Panc1 (cell line): Measurements from ENCODE around the gene PIGC. TPM values are rescaled to one million over a fixed set of nuclear protein-coding genes. Genes with fewer than 3 reads are reported as not detected.

Source experiments
- ATAC-seq: fragments of 200-7000 bp; cut with Tn5 transposase; 2 replicates; pipeline ENCODE4 v1.9.1; 2020; ENCODE audit warnings: mild to moderate bottlenecking, moderate library complexity
- BruUV-seq: library from RNA; stranded (reverse); fragments of 400-500 nt; replicated peaks from 2 replicates; lab custom pipeline; 2021; lab: Mats Ljungman, UMichigan
- CTCF ChIA-PET: fragments of 300-600 bp; sonication (Branson Sonifier 250); formaldehyde crosslinking; loops from one replicate; lab custom pipeline; 2022; ENCODE audit warnings: antibody characterized with exemption; lab: Charles Lee
- POLR2A ChIA-PET: fragments of 300-600 bp; sonication (Branson Sonifier 250); formaldehyde crosslinking; loops from one replicate; lab custom pipeline; 2022; ENCODE audit warnings: antibody characterized with exemption; lab: Charles Lee
- DNase-seq: peaks from one replicate; pipeline ENCODE4 v3.0.0-alpha.2; 2010; ENCODE audit warnings: low read depth, low spot score
- H3K27ac ChIP-seq: 2 replicates; pipeline ENCODE4 v1.5.1; 2011; ENCODE audit warnings: mild to moderate bottlenecking, low read length, inconsistent platforms
- H3K27me3 ChIP-seq: fragments of 200-500 bp; sonication (Bioruptor generic); 2 replicates; pipeline ENCODE4 v1.6.0; 2014; ENCODE audit warnings: low read length, inconsistent platforms; ENCODE audit not compliant: control insufficient read depth, insufficient read depth
- H3K36me3 ChIP-seq: fragments of 200-500 bp; sonication (Bioruptor generic); 2 replicates; pipeline ENCODE4 v1.5.1; 2014; ENCODE audit warnings: inconsistent platforms, mild to moderate bottlenecking, low read length, moderate library complexity; ENCODE audit not compliant: control insufficient read depth, insufficient read depth
- H3K4me1 ChIP-seq: 2 replicates; pipeline ENCODE4 v1.5.1; 2011; ENCODE audit warnings: inconsistent platforms, mild to moderate bottlenecking, low read length, moderate library complexity; ENCODE audit not compliant: control insufficient read depth, insufficient read depth
- H3K4me3 ChIP-seq, 2 experiments: 2 replicates each; pipeline ENCODE4 v1.5.1; 2011 to 2012; ENCODE audit warnings: low read depth in 2 of 2, low read length in 2 of 2, mild to moderate bottlenecking in 2 of 2, inconsistent platforms in 1 of 2, moderate library complexity in 1 of 2
- H3K9me3 ChIP-seq: fragments of 200-500 bp; sonication (Bioruptor generic); 2 replicates; pipeline ENCODE4 v1.5.1; 2014; ENCODE audit warnings: low read depth, mild to moderate bottlenecking, inconsistent platforms, low read length, moderate library complexity; ENCODE audit not compliant: control insufficient read depth, insufficient read depth
- POLR2AphosphoS5 ChIP-seq: IDR thresholded peaks from 2 replicates; pipeline ENCODE4 v1.6.1; 2012; ENCODE audit warnings: mild to moderate bottlenecking, low read depth, low read length, moderate library complexity
- SIN3A ChIP-seq: IDR thresholded peaks from 2 replicates; pipeline ENCODE4 v1.6.1; 2012; ENCODE audit warnings: low read depth, mild to moderate bottlenecking, low read length, moderate library complexity, borderline replicate concordance; ENCODE audit not compliant: insufficient read depth
- TCF7L2 ChIP-seq: IDR thresholded peaks from 2 replicates; pipeline ENCODE4 v1.6.1; 2011; ENCODE audit warnings: mild to moderate bottlenecking, low read depth, low read length, inconsistent platforms
- in situ Hi-C: cut with HindIII; loops from 2 replicates; pipeline ENCODE4 v1.10.0; 2016; ENCODE audit warnings: low sequenced_read_pairs, low pct_unique_long_range_greater_than_20kb
- intact Hi-C: fragments of 100-400 bp; cut with micrococcal nuclease; formaldehyde crosslinking; loops from one replicate; pipeline ENCODE4 v1.10.0; 2022; ENCODE audit not compliant: unreplicated experiment
- total RNA-seq: library from RNA; stranded (reverse); gene quantifications from one replicate; pipeline ENCODE4 v1.2.1, GENCODE V29; 2021; ENCODE audit not compliant: unreplicated experiment
- TF ChIP-seq, protein P1 (sequence below), 2 experiments: IDR thresholded peaks; 2 replicates each; pipeline ENCODE4 v1.6.1; 2011 to 2012; ENCODE audit warnings: low read depth in 2 of 2, control low read depth in 1 of 2, low read length in 1 of 2, mild to moderate bottlenecking in 1 of 2, moderate library complexity in 1 of 2; ENCODE audit not compliant: insufficient read depth in 1 of 2
- TF ChIP-seq, protein P2 (sequence below): fragments of 450-650 bp; IDR thresholded peaks from 2 replicates; pipeline ENCODE4 v1.5.1; 2017; ENCODE audit warnings: mild to moderate bottlenecking

The PIGC gene
- total RNA-seq, 1 experiment from 2014 or later = 23.6 TPM

DNA sequence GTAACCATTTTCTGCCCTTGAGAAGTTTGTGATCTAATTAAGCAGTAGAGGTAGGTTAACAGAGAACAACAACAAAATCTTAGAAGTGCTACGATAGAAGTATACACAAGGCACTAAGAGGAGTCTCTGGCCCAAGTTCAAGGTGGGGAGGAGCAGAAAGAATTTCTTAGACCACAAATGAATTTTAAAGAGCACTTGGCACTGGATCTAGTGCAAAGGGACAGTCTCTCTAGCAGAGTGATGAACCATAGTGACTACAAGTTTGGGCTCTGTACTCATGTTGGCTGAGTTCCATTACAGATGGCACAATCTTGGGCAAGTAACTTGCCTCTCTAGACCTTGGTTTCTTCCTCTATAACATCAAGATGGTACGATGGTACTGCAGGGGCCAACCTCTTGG, 33.3 kb upstream of the PIGC start:
- H3K9me3 ChIP-seq = no peaks in the 10 kb centered on the region
- no peaks in the 10 kb centered on the region for H3K36me3 ChIP-seq
- in situ Hi-C loops = no loop called here
- ChIA-PET POLR2A (no interaction called here), CTCF (no interaction called here)
- no peak for TF ChIP-seq SIN3A
- TF ChIP-seq, protein P1, sequence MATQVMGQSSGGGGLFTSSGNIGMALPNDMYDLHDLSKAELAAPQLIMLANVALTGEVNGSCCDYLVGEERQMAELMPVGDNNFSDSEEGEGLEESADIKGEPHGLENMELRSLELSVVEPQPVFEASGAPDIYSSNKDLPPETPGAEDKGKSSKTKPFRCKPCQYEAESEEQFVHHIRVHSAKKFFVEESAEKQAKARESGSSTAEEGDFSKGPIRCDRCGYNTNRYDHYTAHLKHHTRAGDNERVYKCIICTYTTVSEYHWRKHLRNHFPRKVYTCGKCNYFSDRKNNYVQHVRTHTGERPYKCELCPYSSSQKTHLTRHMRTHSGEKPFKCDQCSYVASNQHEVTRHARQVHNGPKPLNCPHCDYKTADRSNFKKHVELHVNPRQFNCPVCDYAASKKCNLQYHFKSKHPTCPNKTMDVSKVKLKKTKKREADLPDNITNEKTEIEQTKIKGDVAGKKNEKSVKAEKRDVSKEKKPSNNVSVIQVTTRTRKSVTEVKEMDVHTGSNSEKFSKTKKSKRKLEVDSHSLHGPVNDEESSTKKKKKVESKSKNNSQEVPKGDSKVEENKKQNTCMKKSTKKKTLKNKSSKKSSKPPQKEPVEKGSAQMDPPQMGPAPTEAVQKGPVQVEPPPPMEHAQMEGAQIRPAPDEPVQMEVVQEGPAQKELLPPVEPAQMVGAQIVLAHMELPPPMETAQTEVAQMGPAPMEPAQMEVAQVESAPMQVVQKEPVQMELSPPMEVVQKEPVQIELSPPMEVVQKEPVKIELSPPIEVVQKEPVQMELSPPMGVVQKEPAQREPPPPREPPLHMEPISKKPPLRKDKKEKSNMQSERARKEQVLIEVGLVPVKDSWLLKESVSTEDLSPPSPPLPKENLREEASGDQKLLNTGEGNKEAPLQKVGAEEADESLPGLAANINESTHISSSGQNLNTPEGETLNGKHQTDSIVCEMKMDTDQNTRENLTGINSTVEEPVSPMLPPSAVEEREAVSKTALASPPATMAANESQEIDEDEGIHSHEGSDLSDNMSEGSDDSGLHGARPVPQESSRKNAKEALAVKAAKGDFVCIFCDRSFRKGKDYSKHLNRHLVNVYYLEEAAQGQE (IDR thresholded peaks at IDR 0.05; ENCODE audit: insufficient read depth in 1 of 2, low read depth in 2 of 2, low read length in 1 of 2) = no peak
- TF ChIP-seq, protein P2, sequence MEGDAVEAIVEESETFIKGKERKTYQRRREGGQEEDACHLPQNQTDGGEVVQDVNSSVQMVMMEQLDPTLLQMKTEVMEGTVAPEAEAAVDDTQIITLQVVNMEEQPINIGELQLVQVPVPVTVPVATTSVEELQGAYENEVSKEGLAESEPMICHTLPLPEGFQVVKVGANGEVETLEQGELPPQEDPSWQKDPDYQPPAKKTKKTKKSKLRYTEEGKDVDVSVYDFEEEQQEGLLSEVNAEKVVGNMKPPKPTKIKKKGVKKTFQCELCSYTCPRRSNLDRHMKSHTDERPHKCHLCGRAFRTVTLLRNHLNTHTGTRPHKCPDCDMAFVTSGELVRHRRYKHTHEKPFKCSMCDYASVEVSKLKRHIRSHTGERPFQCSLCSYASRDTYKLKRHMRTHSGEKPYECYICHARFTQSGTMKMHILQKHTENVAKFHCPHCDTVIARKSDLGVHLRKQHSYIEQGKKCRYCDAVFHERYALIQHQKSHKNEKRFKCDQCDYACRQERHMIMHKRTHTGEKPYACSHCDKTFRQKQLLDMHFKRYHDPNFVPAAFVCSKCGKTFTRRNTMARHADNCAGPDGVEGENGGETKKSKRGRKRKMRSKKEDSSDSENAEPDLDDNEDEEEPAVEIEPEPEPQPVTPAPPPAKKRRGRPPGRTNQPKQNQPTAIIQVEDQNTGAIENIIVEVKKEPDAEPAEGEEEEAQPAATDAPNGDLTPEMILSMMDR = no peak
- no peak for TF ChIP-seq TCF7L2
- no peak for TF ChIP-seq POLR2AphosphoS5
- H3K4me3 ChIP-seq = no peak overlapping the region
- no peak overlapping the region for H3K27ac ChIP-seq
- no peak for DNase-seq
- no peaks in the 10 kb centered on the region for H3K4me1 ChIP-seq
- no TSS peak for BruUV-seq
- intact Hi-C loops = no loop called here
- no peaks in the 10 kb centered on the region; the same call in 1 of the 2 replicates for H3K27me3 ChIP-seq
- ATAC-seq = no peak

DNA sequence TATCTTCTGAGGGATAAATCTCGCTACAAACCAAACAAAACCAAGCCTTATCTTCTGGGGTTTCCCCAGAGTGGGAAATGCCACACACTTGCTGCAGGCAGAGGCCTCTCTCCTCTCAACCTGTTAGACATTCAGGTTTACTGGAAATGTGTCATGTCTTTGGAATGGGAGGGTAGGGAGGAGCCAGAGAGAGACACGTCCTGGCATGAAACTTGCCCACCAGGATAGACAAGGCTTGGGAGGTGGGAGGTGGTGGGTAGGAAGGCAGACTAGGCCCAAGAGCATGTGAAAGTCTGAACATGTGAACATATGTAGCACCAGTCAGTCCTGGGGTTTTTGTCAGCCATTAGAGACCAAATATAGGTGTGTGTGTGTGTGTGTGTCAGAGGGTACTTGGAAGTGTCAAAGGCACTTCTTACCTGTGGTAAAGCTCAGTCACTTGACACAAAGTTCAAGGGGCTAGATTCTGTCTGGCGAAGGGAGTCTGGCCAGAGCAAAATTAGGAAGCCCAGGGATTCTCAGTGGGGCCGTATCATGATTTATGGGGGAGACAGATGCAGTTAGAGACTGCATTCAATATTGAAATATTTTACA, 32.4 kb upstream of the PIGC start:
- CTCF ChIA-PET = no interaction called here
- H3K4me3 ChIP-seq = no peak overlapping the region

More for the DNA sequence above, 32.4 kb upstream of the PIGC start:
- POLR2A ChIA-PET = no interaction called here
- DNase-seq (no peak), ATAC-seq (no peak)
- Histone ChIP-seq H3K27me3 (no peaks in the 10 kb centered on the region; the same call in 1 of the 2 replicates), H3K27ac (no peak overlapping the region), H3K9me3 (no peaks in the 10 kb centered on the region), H3K36me3 (no peaks in the 10 kb centered on the region), H3K4me1 (no peaks in the 10 kb centered on the region)
- TF ChIP-seq, protein P2 = no peak
- no peak for TF ChIP-seq POLR2AphosphoS5
- TF ChIP-seq SIN3A = no peak
- TF ChIP-seq TCF7L2 = no peak
- TF ChIP-seq, protein P1 (IDR thresholded peaks at IDR 0.05; ENCODE audit: insufficient read depth in 1 of 2, low read depth in 2 of 2, low read length in 1 of 2) = no peak
- intact Hi-C loops = no loop called here
- in situ Hi-C loops = no loop called here
- no TSS peak for BruUV-seq
